RWPE2 (cell line): ENCODE measurements around the gene DEPDC5.

ENCODE experiments used
- ATAC-seq: fragments of 200-7000 bp; cut with Tn5 transposase; 3 replicates; pipeline ENCODE4 v1.9.1; 2021; ENCODE audit warnings: low read depth
- DNase-seq: peaks from one replicate; pipeline ENCODE4 v3.0.0-alpha.2; 2020; ENCODE audit warnings: low spot score
- H3K27ac ChIP-seq: fragments of 450-650 bp; 2 replicates; pipeline ENCODE4 v1.5.1; 2017; ENCODE audit warnings: mild to moderate bottlenecking; ENCODE audit not compliant: poor library complexity, severe bottlenecking
- H3K27me3 ChIP-seq: fragments of 250-450 bp; sonication (Bioruptor Pico); 2 replicates; pipeline ENCODE4 v1.5.1; 2021; ENCODE audit warnings: mild to moderate bottlenecking, moderate library complexity; ENCODE audit not compliant: insufficient read depth, poor library complexity, severe bottlenecking
- H3K36me3 ChIP-seq: fragments of 250-450 bp; sonication (Bioruptor Pico); 2 replicates; pipeline ENCODE4 v1.5.1; 2020; ENCODE audit warnings: low read depth, mild to moderate bottlenecking, moderate library complexity
- H3K4me1 ChIP-seq: fragments of 250-450 bp; sonication (Bioruptor Pico); 2 replicates; pipeline ENCODE4 v1.5.1; 2021; ENCODE audit warnings: mild to moderate bottlenecking, moderate library complexity; ENCODE audit not compliant: insufficient read depth, poor library complexity, severe bottlenecking
- H3K4me3 ChIP-seq: fragments of 250-450 bp; sonication (Bioruptor Pico); 2 replicates; pipeline ENCODE4 v1.5.1; 2021; ENCODE audit warnings: mild to moderate bottlenecking, moderate library complexity; ENCODE audit not compliant: severe bottlenecking
- H3K9me3 ChIP-seq: fragments of 250-450 bp; sonication (Bioruptor Pico); 2 replicates; pipeline ENCODE4 v1.5.1; 2021; ENCODE audit warnings: mild to moderate bottlenecking, moderate library complexity; ENCODE audit not compliant: severe bottlenecking
- TF ChIP-seq, protein P1 (sequence below): fragments of 450-650 bp; IDR thresholded peaks from one replicate; pipeline ENCODE4 v1.5.1; 2017; ENCODE audit warnings: mild to moderate bottlenecking, moderate library complexity; ENCODE audit not compliant: poor library complexity, severe bottlenecking

The DEPDC5 gene

GRCh38 chr22:31839986-31840385 lies 86.2 kb downstream of the DEPDC5 start:
- H3K4me1 ChIP-seq = peaks cover 12% of the 10 kb centered on the region
- ATAC-seq (no peak), DNase-seq (no peak)
- H3K27ac ChIP-seq = no peak overlapping the region
- no peaks in the 10 kb centered on the region for H3K9me3 ChIP-seq
- no peaks in the 10 kb centered on the region for H3K27me3 ChIP-seq
- TF ChIP-seq, protein P1, sequence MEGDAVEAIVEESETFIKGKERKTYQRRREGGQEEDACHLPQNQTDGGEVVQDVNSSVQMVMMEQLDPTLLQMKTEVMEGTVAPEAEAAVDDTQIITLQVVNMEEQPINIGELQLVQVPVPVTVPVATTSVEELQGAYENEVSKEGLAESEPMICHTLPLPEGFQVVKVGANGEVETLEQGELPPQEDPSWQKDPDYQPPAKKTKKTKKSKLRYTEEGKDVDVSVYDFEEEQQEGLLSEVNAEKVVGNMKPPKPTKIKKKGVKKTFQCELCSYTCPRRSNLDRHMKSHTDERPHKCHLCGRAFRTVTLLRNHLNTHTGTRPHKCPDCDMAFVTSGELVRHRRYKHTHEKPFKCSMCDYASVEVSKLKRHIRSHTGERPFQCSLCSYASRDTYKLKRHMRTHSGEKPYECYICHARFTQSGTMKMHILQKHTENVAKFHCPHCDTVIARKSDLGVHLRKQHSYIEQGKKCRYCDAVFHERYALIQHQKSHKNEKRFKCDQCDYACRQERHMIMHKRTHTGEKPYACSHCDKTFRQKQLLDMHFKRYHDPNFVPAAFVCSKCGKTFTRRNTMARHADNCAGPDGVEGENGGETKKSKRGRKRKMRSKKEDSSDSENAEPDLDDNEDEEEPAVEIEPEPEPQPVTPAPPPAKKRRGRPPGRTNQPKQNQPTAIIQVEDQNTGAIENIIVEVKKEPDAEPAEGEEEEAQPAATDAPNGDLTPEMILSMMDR = no peak
- H3K4me3 ChIP-seq = no peak overlapping the region
- peaks cover 15% of the 10 kb centered on the region for H3K36me3 ChIP-seq

DNA sequence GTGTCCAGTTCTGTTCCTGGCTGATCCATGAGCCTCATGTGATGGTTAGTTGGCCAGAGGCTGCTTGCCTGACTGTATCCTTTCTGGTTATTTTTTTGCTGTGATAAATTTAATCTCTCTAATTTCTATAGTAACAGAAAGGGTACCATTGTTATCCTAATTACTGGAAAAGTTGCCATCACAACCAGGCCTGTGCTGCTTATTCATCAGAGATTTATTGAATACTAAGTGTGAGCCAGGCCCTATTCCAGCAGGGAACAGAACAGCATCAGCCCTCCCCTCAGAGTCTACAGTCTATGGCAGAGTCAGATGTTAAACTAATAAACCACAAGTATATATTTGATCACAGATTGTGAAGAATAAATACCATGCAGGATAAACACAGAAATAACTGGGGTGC lies 86.8 kb downstream of the DEPDC5 start:
- Histone ChIP-seq H3K4me3 (no peak overlapping the region), H3K27ac (no peak overlapping the region), H3K27me3 (no peaks in the 10 kb centered on the region), H3K9me3 (no peaks in the 10 kb centered on the region), H3K4me1 (peaks cover 12% of the 10 kb centered on the region), H3K36me3 (peaks cover 15% of the 10 kb centered on the region)
- TF ChIP-seq, protein P1 = no peak
- DNase-seq = no peak
- ATAC-seq = no peak

DNA sequence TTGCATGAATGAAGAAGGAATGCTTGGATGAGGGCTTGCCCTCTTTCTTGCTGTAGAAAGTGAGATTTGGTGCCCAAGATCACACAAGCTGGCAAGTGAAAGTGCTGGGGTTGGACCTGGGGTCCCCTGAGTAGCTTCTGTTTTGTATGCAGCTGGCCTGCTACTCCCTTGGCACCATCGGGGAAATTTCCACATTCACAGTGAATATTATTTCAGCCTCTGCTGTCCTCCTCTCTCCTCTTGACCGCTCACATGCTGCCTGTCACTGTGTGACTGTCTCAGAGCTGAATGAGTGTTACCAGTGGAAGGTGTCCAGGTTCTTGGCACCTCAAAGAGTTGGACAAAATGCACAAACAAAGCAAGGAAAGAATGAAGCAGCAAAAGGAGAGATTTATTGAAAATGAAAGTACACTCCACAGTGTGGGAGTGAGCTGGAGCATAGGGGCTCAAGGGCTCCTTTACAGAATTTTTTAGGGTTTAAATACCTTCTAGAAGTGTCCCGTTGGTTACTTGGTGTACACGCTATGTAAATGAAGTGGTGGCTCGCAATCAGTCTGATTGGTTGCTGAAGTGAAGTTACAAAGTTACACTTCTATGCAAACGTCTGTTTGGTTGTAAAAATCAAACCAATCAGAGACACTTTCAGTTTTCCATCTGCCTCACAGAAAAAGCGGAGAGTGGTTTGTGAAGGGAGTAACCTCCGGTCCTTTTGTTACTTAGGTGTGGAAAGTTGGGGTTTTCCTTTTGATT lies 87.4 kb downstream of the DEPDC5 start:
- Histone ChIP-seq H3K27me3 (no peaks in the 10 kb centered on the region), H3K4me3 (no peak overlapping the region), H3K4me1 (peaks cover 12% of the 10 kb centered on the region), H3K27ac (no peak overlapping the region), H3K9me3 (no peaks in the 10 kb centered on the region), H3K36me3 (peaks cover 14% of the 10 kb centered on the region)
- ATAC-seq (no peak), DNase-seq (no peak)
- TF ChIP-seq, protein P1 = no peak

DNA sequence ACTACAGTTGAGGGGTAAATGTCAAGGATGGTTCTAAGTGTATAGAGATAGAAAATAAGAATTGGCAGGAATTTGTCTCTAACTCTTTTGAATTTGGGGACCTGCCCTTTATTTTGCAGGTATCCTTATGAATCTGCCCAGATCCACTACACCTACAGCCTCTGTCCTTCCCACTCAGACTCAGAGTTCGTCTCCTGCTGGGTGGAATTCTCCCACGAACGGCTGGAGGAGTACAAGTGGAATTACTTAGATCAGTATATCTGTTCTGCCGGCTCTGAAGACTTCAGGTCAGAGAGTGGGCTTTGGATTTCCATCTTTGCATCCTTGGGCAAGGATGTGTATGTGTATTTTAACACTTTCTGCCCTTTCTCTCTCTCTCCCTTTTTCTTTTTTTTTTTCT lies 89.7 kb downstream of the DEPDC5 start:
- no peak for ATAC-seq
- no peaks in the 10 kb centered on the region for H3K9me3 ChIP-seq
- H3K4me3 ChIP-seq = no peak overlapping the region
- TF ChIP-seq, protein P1 = no peak
- H3K27ac ChIP-seq = no peak overlapping the region
- DNase-seq = no peak
- H3K27me3 ChIP-seq = no peaks in the 10 kb centered on the region
- H3K4me1 ChIP-seq = peaks cover 11% of the 10 kb centered on the region
- peaks cover 37% of the 10 kb centered on the region for H3K36me3 ChIP-seq

DNA sequence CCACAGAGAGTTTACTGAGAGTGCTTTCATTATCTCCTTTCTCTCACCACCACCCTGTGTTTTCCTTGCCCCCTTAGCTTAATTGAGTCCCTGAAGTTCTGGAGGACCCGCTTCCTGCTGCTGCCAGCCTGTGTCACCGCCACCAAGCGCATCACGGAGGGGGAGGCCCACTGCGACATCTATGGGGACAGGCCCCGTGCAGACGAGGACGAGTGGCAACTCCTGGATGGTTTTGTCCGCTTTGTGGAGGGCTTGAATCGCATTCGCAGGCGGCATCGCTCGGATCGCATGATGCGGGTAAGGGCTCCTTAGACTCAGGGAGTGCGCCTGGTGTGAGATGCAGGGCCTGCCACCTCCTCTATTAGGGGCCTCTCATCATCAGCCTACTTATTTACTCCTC lies 91.1 kb downstream of the DEPDC5 start:
- TF ChIP-seq, protein P1 = no peak
- H3K36me3 ChIP-seq = peaks cover 41% of the 10 kb centered on the region
- H3K27ac ChIP-seq = no peak overlapping the region
- no peaks in the 10 kb centered on the region for H3K27me3 ChIP-seq
- H3K4me1 ChIP-seq = no peaks in the 10 kb centered on the region
- ATAC-seq (no peak), DNase-seq (no peak)
- no peak overlapping the region for H3K4me3 ChIP-seq
- H3K9me3 ChIP-seq = no peaks in the 10 kb centered on the region
